HS-5 (cell line): Measurements from ENCODE around the gene ATG9B.

Experiments
- DNase-seq: peaks from one replicate; pipeline ENCODE4 v3.0.0-alpha.2; 2012; ENCODE audit warnings: low read depth

The ATG9B gene

GRCh38 chr7:150999001-150999400, 25.3 kb downstream of the ATG9B start:
- no peak for DNase-seq

- no peak for DNase-seq
These were observed 26.0 kb downstream of the ATG9B start for GRCh38 chr7:150998341-150998740.

- DNase-seq, result no peak
These were observed 26.5 kb downstream of the ATG9B start for GRCh38 chr7:150997817-150998216.

GRCh38 chr7:150997075-150997511, 27.2 kb downstream of the ATG9B start:
- no peak for DNase-seq

- no peak for DNase-seq
These were observed 27.8 kb downstream of the ATG9B start for GRCh38 chr7:150996376-150997074.

- no peak for DNase-seq
These were observed 29.3 kb downstream of the ATG9B start for GRCh38 chr7:150994838-150995510.

- DNase-seq, result no peak
These were observed 30.0 kb downstream of the ATG9B start for GRCh38 chr7:150994141-150994837.

GRCh38 chr7:150993511-150993910, 30.8 kb downstream of the ATG9B start:
- no peak for DNase-seq

GRCh38 chr7:150992833-150993302, 31.4 kb downstream of the ATG9B start:
- DNase-seq, result no peak

GRCh38 chr7:150992051-150992640, 32.1 kb downstream of the ATG9B start:
- no peak for DNase-seq

GRCh38 chr7:150990416-150991186, 33.7 kb downstream of the ATG9B start, which contains the start of gene NOS3:
Gene NOS3, plus strand, starts transcription at chr7:150991017. Its CDS starts 2,787 bp downstream, at chr7:150993804.
- no peak for DNase-seq

- DNase-seq, result no peak
These were observed 34.8 kb downstream of the ATG9B start for GRCh38 chr7:150989456-150989855.

- DNase-seq, result no peak
These were observed 35.8 kb downstream of the ATG9B start for GRCh38 chr7:150988230-150989226.

- no peak for DNase-seq
These were observed 37.7 kb downstream of the ATG9B start for GRCh38 chr7:150986556-150986955.

GRCh38 chr7:150986099-150986512, 38.2 kb downstream of the ATG9B start:
- DNase-seq, result no peak

GRCh38 chr7:150983893-150984368, 40.4 kb downstream of the ATG9B start:
- no peak for DNase-seq

- no peak for DNase-seq
These were observed 41.9 kb downstream of the ATG9B start for GRCh38 chr7:150982351-150982750.

- no peak for DNase-seq
These were observed 42.6 kb downstream of the ATG9B start for GRCh38 chr7:150981644-150982043.

- no peak for DNase-seq
These were observed 43.6 kb downstream of the ATG9B start for GRCh38 chr7:150980663-150981062.

GRCh38 chr7:150979713-150980390, 44.4 kb downstream of the ATG9B start:
- DNase-seq, result no peak
